Astrocyte (in vitro differentiated cells and primary cell): ENCODE results near the gene ZDHHC11B.

Experiments used
- EZH2 ChIP-seq: IDR thresholded peaks from 2 replicates; pipeline ENCODE4 v1.6.1; 2012; ENCODE audit warnings: mild to moderate bottlenecking, low read length, inconsistent platforms; ENCODE audit not compliant: insufficient read depth
- TF ChIP-seq, protein P1 (sequence below): IDR thresholded peaks from 2 replicates; pipeline ENCODE4 v1.5.1; 2011; ENCODE audit warnings: low read depth, mild to moderate bottlenecking, inconsistent platforms, low read length, moderate library complexity; ENCODE audit not compliant: insufficient read depth

DNA sequence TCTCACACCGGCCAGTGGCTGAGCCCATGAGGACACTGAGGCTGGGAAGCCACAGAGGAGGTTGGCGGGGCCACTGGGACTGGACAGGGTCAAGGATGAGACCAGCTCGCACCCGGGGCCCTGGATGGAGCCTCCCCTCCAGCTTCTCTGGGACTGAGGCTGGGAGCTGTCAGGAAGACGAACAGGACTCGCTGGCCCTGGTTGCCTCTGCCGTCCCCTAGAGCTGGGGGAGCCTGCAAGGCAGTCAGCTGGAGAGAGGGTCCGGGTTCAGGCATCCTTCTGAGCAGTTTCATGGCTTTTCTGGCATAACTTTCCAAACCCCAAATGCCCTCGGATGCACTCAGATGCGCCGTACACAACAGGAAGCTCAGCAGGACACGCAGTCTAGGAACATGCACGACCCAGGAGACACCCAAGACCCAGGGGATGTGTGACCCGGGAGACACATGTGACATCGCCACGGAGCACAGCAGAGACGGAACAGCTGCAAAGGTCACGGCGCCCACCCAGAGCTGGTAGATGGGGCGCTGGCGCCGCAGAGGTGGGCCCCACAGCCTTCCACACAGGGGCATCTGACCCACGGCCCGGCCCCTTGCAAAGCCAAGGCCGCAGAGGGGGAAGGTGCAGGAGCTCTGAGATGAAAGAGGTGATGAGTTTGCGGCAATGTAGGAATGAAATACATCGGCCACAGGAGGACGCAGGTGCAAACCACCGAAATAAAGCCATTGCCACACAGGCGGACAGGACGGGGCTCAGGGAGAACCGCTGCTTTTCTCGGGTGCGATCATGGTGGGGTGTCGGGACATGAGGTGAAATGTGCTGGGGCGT, 108.4 kb downstream of the ZDHHC11B start:
- TF ChIP-seq, protein P1, sequence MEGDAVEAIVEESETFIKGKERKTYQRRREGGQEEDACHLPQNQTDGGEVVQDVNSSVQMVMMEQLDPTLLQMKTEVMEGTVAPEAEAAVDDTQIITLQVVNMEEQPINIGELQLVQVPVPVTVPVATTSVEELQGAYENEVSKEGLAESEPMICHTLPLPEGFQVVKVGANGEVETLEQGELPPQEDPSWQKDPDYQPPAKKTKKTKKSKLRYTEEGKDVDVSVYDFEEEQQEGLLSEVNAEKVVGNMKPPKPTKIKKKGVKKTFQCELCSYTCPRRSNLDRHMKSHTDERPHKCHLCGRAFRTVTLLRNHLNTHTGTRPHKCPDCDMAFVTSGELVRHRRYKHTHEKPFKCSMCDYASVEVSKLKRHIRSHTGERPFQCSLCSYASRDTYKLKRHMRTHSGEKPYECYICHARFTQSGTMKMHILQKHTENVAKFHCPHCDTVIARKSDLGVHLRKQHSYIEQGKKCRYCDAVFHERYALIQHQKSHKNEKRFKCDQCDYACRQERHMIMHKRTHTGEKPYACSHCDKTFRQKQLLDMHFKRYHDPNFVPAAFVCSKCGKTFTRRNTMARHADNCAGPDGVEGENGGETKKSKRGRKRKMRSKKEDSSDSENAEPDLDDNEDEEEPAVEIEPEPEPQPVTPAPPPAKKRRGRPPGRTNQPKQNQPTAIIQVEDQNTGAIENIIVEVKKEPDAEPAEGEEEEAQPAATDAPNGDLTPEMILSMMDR: no peak
- no peak for TF ChIP-seq EZH2
